OCI-LY7 (cell line): Measurements from ENCODE around the gene GABPB2.
A peak's percentile ranks its signal among the peaks of the same experiment; 100 is the strongest.

ENCODE experiments used
- EZH2phosphoT487 ChIP-seq: fragments of 200-600 bp; sonication (generic); IDR thresholded peaks from 2 replicates; pipeline ENCODE4 v1.6.1; 2018; ENCODE audit warnings: low read depth, borderline replicate concordance, mild to moderate bottlenecking, mixed run types, antibody characterized with exemption, low read length, moderate library complexity, mixed read lengths
- TF ChIP-seq, protein P1 (sequence below): fragments of 200-600 bp; sonication (generic); conservative IDR thresholded peaks from 2 replicates; pipeline ENCODE4 v1.5.1; 2014; ENCODE audit warnings: mild to moderate bottlenecking, antibody characterized with exemption, low read length, moderate library complexity, mixed read lengths

DNA sequence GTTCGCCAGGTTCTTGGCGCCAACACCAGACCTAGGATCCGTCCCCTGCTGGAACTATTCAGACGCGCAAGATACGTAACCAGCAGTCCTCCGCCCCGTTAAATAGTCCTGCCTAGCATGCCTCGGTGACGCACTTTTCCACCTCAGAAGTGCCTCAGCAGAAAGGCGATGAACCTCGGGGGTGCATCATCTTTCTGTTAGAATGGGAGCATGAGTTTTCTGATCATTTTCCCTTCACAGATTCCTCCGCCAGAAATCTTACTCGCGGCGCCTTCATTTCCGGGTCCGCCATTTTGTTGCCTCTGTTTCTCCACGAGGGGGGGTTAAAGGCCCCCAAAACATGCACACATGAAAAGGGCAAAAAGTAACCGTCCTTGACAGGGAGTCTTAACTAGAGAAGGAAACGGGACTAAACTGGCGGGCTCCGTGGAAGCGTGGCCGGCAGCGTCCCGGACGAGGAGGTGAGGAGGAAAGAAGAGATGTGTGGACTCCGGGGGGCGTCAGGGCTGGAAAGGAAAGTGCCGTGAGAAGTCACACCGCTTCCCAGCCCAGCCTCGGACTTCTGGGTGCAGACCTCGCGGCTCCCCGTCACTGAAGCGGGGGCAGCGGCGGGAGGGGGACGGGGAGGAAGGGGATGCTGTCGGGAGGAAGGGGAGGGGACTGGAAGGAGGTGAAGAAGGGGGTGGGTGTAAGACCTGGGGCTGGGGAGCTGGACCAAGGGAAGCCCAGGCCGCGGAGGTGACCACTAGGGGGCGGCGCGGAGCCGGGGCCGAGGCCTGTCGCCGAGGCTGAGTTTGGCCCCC is at the start of gene GABPB2:
- TF ChIP-seq, protein P1, sequence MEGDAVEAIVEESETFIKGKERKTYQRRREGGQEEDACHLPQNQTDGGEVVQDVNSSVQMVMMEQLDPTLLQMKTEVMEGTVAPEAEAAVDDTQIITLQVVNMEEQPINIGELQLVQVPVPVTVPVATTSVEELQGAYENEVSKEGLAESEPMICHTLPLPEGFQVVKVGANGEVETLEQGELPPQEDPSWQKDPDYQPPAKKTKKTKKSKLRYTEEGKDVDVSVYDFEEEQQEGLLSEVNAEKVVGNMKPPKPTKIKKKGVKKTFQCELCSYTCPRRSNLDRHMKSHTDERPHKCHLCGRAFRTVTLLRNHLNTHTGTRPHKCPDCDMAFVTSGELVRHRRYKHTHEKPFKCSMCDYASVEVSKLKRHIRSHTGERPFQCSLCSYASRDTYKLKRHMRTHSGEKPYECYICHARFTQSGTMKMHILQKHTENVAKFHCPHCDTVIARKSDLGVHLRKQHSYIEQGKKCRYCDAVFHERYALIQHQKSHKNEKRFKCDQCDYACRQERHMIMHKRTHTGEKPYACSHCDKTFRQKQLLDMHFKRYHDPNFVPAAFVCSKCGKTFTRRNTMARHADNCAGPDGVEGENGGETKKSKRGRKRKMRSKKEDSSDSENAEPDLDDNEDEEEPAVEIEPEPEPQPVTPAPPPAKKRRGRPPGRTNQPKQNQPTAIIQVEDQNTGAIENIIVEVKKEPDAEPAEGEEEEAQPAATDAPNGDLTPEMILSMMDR: peak; percentile 86
- TF ChIP-seq EZH2phosphoT487: no peak
